SU-DHL-6 (cell line): ENCODE data around the gene BAG3.

ENCODE experiments used
- CTCF ChIP-seq: fragments of 200-600 bp; sonication (generic); IDR thresholded peaks from one replicate; pipeline ENCODE4 v1.5.1; 2017; ENCODE audit warnings: antibody characterized with exemption, mild to moderate bottlenecking, low read length, moderate library complexity; ENCODE audit not compliant: insufficient read depth, poor library complexity, severe bottlenecking
- EZH2phosphoT487 ChIP-seq: fragments of 200-600 bp; sonication (generic), shearing (Covaris generic); conservative IDR thresholded peaks from 2 replicates; pipeline ENCODE4 v1.6.1; 2018; ENCODE audit warnings: mild to moderate bottlenecking, antibody characterized with exemption, low read length, moderate library complexity, mixed read lengths

- TF ChIP-seq CTCF (no peak), EZH2phosphoT487 (no peak)
Observed at GRCh38 chr10:119668461-119668860, 17.3 kb downstream of the BAG3 start.
